Measurements from ENCODE around the gene RASSF5.

The RASSF5 gene

DNA sequence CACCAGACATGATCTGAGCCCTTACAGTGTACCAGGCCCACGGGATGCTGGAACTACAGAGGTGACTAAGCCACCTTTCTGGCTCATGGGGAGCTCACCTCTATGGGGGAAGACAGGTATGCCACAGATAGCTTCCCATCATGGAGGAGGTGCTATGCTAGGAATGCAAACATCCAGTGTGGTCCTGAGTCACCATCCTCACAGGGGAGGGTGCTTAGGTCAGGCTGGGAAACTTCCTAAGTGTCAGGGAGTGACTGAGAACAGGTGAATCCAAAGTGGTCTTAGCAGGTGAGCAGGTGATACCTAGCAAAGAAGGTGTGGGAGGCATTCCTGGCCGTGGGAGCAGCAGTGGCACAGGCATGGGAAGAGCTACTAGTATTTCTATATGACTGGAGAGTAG is 8.6 kb upstream of the RASSF5 start:
- H3K27ac ChIP-seq = no peak overlapping the region
- TF ChIP-seq, protein P1, sequence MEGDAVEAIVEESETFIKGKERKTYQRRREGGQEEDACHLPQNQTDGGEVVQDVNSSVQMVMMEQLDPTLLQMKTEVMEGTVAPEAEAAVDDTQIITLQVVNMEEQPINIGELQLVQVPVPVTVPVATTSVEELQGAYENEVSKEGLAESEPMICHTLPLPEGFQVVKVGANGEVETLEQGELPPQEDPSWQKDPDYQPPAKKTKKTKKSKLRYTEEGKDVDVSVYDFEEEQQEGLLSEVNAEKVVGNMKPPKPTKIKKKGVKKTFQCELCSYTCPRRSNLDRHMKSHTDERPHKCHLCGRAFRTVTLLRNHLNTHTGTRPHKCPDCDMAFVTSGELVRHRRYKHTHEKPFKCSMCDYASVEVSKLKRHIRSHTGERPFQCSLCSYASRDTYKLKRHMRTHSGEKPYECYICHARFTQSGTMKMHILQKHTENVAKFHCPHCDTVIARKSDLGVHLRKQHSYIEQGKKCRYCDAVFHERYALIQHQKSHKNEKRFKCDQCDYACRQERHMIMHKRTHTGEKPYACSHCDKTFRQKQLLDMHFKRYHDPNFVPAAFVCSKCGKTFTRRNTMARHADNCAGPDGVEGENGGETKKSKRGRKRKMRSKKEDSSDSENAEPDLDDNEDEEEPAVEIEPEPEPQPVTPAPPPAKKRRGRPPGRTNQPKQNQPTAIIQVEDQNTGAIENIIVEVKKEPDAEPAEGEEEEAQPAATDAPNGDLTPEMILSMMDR (conservative IDR thresholded peaks at IDR 0.05) = no peak

DNA sequence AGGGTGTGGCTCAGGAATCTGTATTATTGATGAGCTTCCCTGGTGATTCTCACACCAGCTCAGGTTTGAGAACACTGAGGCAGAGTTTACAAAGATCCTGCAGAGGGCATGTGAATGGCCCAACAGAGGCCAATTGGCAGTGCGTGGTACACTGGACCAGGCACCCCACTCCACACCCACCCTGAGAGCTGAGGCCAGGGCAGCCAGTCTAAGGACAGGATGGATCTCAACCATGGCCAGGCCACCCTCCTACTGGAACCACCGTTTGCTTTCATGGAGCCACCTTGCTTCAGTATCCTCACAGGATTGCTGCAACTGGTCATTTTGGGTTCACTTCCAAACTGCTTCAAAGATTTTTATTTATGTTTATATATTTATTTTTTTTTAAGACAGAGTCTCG is 7.3 kb upstream of the RASSF5 start:
- H3K27ac ChIP-seq = no peak overlapping the region
- TF ChIP-seq, protein P1 (conservative IDR thresholded peaks at IDR 0.05) = no peak

DNA sequence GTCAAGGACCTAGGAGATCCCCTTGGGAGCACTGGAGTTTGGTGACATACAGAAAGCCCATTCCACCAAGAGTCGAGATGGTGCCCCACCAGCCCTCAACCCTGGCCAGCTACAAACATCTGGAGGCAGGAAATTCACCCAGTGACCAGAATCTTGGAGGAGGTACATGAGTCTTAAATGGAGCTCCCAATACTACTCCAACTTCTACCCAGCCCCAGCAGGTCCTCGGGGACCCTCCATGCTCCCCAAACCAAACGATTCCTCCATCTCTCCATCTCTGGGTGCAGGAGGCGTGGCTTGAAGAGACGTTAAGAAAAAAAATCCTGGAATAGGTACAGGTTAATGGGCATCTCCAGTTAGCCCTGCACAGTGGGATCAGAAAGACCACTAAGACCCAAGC is 5.5 kb upstream of the RASSF5 start:
- no peak overlapping the region for H3K27ac ChIP-seq
- TF ChIP-seq, protein P1 (conservative IDR thresholded peaks at IDR 0.05) = no peak

DNA sequence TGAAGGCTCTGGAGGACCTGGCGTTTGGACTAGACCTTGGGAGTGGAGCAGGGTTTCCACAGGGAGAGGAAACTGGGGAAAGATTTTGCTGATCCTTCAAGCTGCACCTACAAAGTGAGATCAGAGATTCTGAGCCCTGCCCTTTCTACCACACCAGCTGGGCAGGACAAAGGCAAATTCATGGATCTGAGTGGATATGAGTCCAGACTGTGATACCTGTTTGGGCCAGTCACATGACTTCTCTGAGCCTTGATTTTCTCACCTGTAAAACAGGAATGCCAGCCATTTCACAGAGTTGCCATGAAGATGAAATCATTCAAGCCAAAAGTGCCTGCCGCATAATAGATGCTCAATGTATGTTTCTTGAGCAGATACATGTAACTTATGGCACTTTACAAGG is 4.9 kb upstream of the RASSF5 start:
- H3K27ac ChIP-seq = no peak overlapping the region
- TF ChIP-seq, protein P1 (conservative IDR thresholded peaks at IDR 0.05) = no peak

DNA sequence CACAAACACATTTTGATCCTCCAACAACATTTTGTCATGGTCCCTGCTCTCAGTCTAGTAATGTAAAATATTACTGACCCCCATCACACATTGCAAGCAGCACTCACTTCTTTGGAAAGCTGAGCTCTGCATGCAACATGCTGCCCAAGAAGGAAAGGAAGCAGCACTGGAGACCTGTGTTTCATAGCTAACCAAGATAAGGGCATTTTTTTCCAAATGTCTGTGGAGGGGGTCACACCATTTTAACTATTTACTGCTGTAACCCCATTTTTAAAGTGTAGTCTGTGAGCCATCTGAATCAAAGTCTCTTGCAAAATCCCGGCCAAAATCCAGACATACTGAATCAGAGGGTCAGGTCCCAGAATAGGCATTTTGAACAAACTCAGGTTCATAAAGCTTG is 4.5 kb upstream of the RASSF5 start:
- H3K27ac ChIP-seq = no peak overlapping the region
- TF ChIP-seq, protein P1 (conservative IDR thresholded peaks at IDR 0.05) = no peak

DNA sequence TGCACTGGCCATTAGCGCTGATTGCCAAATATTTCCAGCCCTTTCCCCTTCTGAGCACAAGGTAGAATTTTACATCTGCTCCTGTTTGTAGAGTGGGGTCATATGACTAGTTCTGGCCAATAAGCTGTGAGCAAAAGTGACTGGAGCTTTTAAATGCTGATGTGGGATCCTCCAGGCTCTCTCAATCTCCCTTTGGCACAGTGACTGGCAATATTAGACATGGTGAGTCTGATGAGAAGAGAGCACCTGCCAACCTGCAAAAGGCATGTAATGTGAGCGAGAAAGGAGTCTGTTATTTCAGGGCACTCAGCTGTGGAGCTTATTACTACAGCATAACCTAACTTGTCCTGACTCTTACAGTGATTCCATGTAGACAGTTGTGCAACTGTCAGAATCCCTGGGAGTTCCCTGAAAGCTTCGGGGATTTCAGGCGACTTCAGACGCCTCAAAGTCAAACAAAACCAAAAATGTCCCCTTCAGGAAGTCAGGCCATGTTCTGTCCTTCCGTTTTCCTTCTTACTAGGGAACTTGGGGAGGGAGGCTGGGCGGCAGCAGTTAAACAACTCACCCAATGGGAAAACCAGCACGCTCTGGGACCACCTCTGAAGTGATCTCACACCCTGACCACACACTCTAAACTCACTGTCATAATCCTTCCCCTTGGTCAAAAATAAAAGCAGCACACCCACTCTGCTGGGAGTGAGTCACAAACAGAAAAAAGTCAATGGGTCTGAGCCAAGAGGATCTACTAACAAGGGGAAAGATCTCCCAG is 3.6 kb upstream of the RASSF5 start:
- H3K27ac ChIP-seq = no peak overlapping the region
- TF ChIP-seq, protein P1 (conservative IDR thresholded peaks at IDR 0.05) = no peak

DNA sequence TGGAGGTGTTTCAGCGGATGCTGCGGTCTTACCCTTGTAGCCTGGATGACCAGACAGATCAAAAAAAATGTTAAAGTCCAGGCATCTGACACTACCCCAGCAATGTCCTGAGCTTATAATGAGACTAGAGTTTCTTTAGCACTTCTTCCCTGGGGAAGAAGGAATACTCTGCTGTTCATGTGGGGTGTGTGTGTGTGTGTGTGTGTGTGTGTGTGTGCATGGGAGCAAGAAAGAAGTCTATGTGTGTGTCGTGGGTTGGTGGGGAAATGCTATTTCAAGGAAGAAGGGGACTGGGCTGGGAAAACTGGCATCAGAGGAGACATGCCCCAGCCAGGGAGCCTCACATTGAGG is 3.0 kb upstream of the RASSF5 start:
- TF ChIP-seq, protein P1 (conservative IDR thresholded peaks at IDR 0.05) = no peak
- H3K27ac ChIP-seq = no peak overlapping the region

Data from VCaP (cell line).